ENCODE data around the gene EFNA3.

The EFNA3 gene

DNA sequence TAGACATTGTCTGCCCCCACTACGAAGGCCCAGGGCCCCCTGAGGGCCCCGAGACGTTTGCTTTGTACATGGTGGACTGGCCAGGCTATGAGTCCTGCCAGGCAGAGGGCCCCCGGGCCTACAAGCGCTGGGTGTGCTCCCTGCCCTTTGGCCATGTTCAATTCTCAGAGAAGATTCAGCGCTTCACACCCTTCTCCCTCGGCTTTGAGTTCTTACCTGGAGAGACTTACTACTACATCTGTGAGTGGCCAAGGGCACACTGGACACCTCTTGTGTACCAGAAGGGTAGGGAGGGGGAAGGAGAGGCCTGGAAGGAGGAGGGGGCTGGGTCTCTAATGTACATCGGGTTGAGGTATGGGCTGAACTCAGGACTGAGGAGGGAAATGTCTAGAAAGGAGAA lies 11.9 kb upstream of the EFNA3 start:
- DNase-seq (no peak), ATAC-seq (no peak)

DNA sequence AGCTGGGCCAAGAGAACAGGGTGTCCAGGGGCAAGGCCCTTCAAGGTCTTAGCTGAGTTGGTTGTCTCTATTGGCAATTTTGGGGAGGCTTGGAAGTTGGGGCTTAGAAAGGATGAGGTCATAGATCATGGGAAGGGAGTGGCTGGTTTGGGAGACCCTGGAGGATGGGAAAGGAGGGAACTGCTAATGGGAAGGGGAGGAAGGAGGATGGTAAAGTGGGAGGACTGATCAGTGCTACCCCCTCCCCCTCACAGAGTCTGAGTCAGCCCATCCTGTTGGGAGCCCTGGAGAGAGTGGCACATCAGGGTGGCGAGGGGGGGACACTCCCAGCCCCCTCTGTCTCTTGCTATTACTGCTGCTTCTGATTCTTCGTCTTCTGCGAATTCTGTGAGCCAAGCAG lies 10.0 kb upstream of the EFNA3 start:
- ATAC-seq (no peak), DNase-seq (no peak)

DNA sequence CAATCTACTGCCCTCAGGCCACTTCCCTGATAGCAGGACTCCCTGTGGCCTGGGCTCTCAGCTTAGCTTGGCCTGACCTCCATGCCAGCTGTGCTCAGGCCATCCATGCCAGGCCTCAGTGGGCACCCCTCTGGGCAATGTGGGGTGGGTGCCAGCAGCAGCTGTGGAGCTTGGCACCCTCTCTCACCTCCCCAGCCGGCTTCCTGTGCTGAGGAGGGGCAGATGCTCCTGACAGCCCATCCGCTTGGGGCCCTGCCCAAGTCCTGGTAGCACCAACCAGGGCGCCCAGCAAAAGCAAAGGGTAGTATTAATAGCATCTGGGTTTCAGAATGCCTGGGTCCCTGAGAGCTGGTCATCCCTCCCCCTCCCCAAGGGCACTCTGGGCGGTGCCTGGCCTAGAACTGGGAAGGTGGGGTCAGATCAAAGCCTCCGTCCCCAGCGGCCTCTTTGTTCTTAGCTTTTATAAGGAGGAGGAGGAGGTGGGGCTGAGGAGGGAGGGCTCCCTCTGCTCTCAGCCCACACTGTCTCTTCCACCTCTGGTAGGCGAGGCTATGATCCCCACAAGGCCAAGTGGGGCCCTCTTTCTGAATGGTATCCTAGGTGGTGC lies 9.0 kb upstream of the EFNA3 start:
- ATAC-seq (no peak), DNase-seq (no peak)

DNA sequence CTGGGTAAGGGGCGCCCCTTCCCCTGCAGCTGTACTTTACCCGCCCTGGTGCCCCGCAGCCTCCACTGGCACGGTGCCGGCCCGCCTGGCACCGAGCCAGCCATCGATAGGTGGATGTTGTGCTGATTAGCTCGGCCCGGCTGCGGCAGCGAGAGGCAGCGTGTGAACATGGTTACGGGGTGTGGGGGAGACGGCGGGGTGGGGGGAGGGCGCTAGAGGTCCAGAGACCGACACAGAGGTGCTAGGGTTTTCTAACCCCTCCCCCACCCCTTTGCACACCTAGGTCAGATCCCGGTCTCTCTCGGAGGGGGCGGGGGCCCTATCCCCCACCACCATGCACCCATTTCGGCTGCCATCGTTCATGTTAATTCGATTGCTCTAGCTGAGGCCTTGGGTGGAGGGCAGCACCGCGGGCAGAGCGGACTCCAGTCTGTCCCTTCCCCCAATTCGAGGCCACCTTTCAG lies 8.4 kb upstream of the EFNA3 start:
- ATAC-seq (no peak), DNase-seq (no peak)

DNA sequence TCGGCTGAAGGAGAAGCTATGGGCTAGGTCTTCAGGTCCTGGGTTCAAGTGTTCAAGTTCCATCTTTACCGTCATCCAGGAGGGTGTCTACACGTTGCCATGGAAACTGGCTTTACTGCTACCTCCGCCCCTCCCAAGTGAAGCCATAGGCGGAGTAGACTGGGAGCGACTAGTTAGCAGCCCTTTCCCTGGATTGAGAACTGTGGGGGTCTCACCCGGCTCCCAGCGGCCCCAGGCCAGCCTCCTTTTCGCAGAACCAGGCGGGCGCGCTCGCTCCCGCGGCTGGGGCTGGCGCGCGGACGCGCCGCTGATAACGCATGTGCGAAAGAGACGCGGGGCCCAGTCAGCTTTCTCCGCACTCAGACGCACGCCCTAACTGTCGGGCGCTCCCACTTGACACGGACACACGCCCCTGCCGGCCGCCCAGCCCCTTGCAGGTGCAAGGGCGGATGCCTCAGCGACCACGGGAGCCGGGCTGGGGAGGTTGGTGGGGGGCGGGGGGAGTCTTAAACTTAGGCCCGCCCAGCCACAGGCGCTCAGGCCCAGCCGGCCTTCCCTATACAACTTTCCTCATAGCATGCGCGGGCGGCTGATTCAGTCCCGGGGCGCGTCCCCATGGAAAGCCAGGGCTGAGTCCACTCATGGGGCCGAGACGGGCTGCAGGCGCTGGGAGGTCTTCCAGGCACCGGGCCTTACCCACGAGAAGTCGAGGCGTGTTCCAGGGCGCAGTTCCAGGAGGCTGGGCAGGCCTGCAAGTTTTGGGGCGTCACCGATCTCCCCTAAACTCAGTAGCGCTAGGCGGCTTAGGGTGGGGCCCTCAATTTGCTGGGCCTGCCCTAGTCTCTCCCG lies 7.7 kb upstream of the EFNA3 start:
- ATAC-seq (peak; percentile 87), DNase-seq (peak; percentile 80)

- DNase-seq (no peak), ATAC-seq (no peak)
Measured at GRCh38 chr1:155071701-155072100, 6.9 kb upstream of the EFNA3 start.

- ATAC-seq (no peak), DNase-seq (no peak)
Measured at GRCh38 chr1:155072531-155073289, 5.9 kb upstream of the EFNA3 start.

DNA sequence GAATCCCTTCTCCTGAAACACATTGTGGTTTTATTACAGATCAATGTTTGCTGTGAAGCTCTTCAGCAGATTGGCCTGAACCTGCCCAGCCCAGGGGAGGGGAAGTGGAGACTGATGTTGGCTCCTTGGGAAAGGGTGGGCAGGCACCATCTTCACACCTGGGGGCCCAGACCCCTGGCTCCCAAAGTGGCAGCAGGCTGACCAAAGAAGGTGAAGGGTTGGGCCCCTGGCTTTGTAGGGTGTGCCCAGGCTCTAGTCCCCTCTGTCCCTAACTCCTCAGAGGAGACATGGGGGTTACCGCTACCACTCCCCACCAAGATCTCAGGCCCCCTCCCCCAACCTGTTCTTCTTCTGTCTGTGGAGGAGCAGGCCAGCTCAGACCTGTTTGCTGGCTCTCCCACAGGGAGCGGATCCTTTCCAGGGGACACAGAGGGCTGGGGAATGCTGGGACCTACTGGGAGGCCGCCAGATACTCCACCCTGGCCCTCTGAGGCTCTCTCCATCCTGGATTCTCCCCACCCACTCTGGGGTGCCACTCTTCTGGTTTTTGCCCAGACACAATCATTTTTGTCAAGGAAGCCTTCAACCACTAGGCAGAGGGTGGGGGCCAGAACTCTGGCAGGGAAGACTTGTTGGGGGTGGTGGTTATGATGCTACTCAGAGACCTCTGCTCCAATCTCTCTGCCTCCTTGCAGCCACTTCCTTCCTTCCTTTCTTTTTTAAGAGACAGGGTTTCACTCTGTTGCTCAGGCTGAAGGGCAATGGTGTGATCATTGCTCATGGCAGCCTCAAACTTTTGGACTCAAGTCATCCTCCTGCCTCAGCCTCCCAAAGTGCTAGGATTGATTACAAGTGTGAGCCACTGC lies 5.0 kb upstream of the EFNA3 start:
- ATAC-seq (no peak), DNase-seq (no peak)

DNA sequence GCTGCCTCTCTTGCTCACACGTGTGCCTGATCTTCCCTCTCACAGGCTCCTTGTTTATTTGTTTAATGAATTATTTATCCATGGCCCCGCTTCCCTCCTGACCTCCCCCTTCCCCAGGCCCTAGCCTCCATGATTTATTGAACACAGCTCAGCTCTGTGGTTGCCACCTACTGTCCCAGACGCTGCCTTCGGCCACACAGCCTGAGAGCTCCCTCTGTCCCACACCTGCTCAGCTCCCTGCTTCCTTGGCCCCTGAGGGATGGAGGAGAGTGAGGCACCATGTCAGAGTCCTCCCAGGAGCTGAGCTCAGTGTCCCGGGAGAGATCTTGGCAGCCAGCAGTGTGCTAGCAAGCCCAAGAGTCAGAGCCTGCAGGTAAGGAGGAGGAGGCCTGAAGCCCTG lies 3.1 kb upstream of the EFNA3 start:
- no peak for DNase-seq
- ATAC-seq: no peak

GRCh38 chr1:155076371-155076770 lies 2.3 kb upstream of the EFNA3 start:
- no peak for ATAC-seq
- no peak for DNase-seq

DNA sequence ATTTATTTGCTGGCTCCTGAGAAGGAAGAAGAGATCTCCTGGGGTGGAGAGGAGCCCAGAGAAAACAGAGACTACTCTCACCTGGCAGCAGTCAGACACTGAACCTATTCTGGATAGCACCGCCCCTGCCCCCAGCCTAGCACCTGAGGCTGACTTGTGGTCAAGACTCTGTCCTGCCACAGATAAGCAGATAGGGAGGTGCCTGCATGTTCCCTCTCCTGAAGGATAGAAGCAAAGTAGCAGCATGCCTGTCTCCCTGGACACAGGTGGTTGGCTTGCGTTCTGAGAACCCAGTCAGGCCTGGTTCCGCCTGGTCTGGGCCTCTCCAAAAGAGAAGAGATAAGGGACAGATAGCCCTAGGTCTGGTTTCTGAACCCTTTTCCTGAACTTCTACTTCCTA lies 1.3 kb upstream of the EFNA3 start:
- DNase-seq (no peak), ATAC-seq (no peak)

- DNase-seq (no peak), ATAC-seq (no peak)
Measured at GRCh38 chr1:155077758-155078445, 735 bp upstream of the EFNA3 start.

DNA sequence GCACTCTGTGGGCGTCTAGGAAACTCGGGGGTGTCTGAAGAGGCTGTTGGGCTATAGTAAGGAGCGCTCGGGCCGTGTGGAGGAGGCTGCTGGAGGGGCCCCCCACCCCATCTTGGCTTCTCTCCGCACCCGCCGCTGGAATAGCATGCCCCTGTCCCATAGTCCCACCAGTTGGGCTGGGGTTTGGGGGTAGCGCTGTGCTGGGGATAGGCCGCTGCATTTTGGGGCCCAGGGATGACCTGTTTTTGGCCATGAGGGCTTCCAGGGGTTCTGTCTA lies 511 bp downstream of the EFNA3 start:
- no peak for ATAC-seq
- no peak for DNase-seq

DNA sequence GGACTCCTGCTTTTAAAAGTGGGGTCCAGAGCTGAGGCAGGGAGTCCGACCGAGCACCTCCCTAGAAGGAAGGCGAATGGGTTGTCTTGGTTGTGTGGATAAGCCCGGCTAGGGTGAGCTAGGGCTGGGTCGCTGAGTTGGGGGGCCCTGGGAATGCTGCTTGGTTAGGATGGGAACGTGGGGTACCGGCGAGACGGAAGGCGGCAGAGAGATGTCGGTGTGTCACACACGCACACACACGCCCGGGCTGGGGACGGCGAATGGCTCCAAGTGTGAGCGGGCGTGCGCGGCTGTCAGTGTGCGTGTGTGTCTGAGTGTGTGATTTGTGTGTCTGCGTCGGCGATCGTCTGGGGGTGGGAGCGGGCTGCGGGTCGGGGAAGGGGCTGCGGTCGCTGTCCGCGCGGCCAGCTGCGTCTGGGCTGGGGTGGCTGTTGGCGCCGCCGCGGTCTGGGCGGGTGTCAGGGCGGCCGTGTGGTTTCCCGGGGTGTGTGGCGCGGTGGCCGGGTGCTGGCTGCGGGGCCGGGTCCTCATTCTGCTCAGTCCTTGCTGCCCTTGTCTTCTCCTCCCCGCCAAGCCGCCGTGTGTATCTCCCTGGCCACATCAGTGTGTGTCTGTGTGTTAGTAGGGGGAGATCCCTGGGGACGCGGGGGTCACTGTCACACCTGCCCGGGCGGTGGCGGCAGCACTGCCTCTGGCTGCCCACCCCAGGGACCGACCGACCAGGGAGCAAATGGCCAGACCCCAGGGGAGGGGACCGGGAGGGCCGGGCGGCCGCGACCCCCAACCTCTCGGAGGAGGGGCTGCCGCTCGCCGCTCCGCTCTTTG lies 1.1 kb downstream of the EFNA3 start:
- no peak for DNase-seq

DNA sequence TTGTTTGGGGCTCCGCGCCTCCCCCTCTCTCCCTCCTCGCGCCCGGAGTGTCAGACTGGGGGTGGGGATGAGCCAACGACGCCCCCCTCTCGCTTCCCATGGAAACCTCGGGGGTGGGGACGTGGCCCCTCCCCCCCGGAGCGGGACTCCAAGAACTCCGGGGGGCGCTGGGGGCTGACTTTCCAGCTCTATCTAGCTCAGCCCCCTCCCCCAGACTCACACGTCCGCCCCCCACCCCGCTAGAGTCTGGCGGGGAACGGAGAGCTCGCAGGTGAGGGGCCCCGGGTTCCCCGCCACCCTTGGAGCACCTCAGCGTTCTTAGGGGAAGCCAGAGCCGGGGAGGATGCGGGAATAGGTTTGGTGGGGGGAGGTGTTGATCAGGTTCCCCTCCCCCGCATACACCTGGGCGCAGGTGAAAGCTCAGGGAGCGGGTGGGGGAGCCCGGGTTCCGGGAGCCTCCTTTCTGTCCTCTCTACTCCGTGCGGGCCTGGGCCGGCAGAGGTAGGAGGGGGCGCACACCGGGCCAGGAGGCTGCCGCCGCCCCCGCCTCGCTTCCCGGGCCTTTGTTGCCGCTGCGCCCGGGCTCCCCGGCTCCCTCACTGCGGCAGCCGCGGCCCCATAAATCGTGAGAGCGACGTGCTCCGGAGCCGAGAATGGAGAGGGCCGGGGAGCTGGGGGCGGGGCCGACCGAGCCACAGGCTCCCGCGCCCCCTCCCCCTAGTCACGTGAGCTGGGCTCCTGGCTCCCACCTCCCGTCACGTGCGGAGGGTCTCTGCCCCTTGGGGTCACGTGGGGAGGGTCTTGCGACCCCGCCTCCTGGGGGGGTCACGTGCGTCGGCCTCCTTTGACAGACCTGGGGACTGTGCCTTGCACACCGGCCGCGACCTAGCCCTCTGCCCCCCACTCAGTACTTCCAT lies 1.9 kb downstream of the EFNA3 start:
- ATAC-seq (no peak), DNase-seq (peak; percentile 46)

More for the DNA sequence above, 1.1 kb downstream of the EFNA3 start:
- ATAC-seq: no peak

- ATAC-seq (no peak), DNase-seq (no peak)
Measured at GRCh38 chr1:155081472-155082300, 3.0 kb downstream of the EFNA3 start.

DNA sequence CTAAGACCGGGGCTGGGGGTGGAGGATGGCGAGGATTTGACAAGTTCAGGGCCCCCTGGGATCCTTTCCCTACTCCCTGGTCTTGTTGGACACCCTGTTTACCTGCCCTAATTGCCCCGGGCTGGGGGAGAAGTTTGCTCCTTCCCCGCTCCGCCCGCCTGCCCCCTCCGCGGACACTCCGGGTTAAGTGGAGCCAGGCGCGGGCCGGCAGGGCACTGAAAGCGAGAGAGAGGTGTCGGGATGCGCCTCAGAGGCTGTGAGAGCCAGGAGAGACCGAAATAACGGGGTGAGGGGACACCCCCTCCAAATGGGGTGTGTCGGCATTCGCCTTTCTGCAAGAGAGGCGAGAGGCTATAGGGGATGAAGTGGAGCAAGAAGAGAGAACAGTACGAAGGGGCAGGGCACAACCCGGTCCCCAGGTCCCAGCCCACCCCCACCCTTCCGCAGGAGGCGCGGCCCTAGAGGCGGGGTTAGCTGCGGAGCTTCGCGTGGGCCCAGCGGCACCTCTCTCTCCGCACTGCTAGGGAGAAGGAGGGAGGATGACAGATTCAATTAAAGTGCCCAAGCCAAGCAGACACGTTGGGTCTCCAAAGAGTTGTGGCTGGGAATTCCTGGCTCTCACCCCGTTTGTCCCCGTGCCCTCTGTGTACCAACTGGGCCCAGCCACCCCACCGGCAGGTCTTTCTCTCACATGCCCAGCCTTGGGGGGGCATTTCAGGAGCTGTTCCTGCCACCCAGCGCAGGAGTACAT lies 3.8 kb downstream of the EFNA3 start:
- DNase-seq: no peak
- ATAC-seq: no peak

GRCh38 chr1:155083052-155083541 lies 4.5 kb downstream of the EFNA3 start:
- DNase-seq (no peak), ATAC-seq (no peak)
